IPS-15b (cell line): Measurements from ENCODE around the gene MUC5B.
"Not testable (repeated sequence)": the region's sequence is repeated elsewhere in the genome, so short reads cannot be mapped to it uniquely, and the experiment has no call there.

ENCODE experiments used
- H3K27me3 ChIP-seq: one replicate; pipeline ENCODE4 v1.6.1; 2013; ENCODE audit warnings: low read length; ENCODE audit not compliant: control insufficient read depth, insufficient read depth
- H3K36me3 ChIP-seq: one replicate; pipeline ENCODE4 v1.6.1; 2013; ENCODE audit warnings: low read length; ENCODE audit not compliant: control insufficient read depth, insufficient read depth
- H3K4me1 ChIP-seq: one replicate; pipeline ENCODE4 v1.6.1; 2013; ENCODE audit warnings: mild to moderate bottlenecking, low read length; ENCODE audit not compliant: control insufficient read depth, insufficient read depth
- H3K4me3 ChIP-seq: one replicate; pipeline ENCODE4 v1.5.1; 2013; ENCODE audit warnings: low read depth, low read length
- H3K9ac ChIP-seq: one replicate; pipeline ENCODE4 v1.6.1; 2013; ENCODE audit warnings: low read depth, mild to moderate bottlenecking, low read length
- H3K9me3 ChIP-seq: one replicate; pipeline ENCODE4 v1.6.1; 2013; ENCODE audit warnings: mild to moderate bottlenecking, low read length; ENCODE audit not compliant: control insufficient read depth, insufficient read depth

MUC5B gene

GRCh38 chr11:1180171-1180570 is 42.7 kb upstream of the MUC5B start:
- Histone ChIP-seq H3K9ac (no peak overlapping the region), H3K9me3 (no peaks in the 10 kb centered on the region), H3K4me1 (no peaks in the 10 kb centered on the region), H3K4me3 (no peak overlapping the region), H3K36me3 (no peaks in the 10 kb centered on the region), H3K27me3 (no peaks in the 10 kb centered on the region)

GRCh38 chr11:1180947-1181391 is 41.9 kb upstream of the MUC5B start:
- peaks cover 2% of the 10 kb centered on the region for H3K9me3 ChIP-seq
- H3K4me1 ChIP-seq: no peaks in the 10 kb centered on the region
- H3K4me3 ChIP-seq: no peak overlapping the region
- no peak overlapping the region for H3K9ac ChIP-seq
- no peaks in the 10 kb centered on the region for H3K27me3 ChIP-seq
- no peaks in the 10 kb centered on the region for H3K36me3 ChIP-seq

GRCh38 chr11:1181420-1181819 is 41.4 kb upstream of the MUC5B start:
- Histone ChIP-seq H3K9ac (no peak overlapping the region), H3K27me3 (peaks cover 2% of the 10 kb centered on the region), H3K4me1 (no peaks in the 10 kb centered on the region), H3K36me3 (no peaks in the 10 kb centered on the region), H3K9me3 (peaks cover 2% of the 10 kb centered on the region), H3K4me3 (no peak overlapping the region)

- Histone ChIP-seq H3K4me1 (no peaks in the 10 kb centered on the region), H3K27me3 (peaks cover 2% of the 10 kb centered on the region), H3K36me3 (no peaks in the 10 kb centered on the region), H3K4me3 (no peak overlapping the region), H3K9ac (no peak overlapping the region), H3K9me3 (peaks cover 2% of the 10 kb centered on the region)
Observed at GRCh38 chr11:1181853-1182535, 40.9 kb upstream of the MUC5B start.

GRCh38 chr11:1184139-1184538 is 38.7 kb upstream of the MUC5B start:
- not testable (repeated sequence) for H3K4me3 ChIP-seq, H3K27me3 ChIP-seq, H3K36me3 ChIP-seq, H3K9ac ChIP-seq, H3K4me1 ChIP-seq, H3K9me3 ChIP-seq

GRCh38 chr11:1188451-1189130 is 34.3 kb upstream of the MUC5B start:
- not testable (repeated sequence) for H3K27me3 ChIP-seq, H3K4me3 ChIP-seq, H3K9me3 ChIP-seq, H3K4me1 ChIP-seq, H3K9ac ChIP-seq, H3K36me3 ChIP-seq

- H3K9ac ChIP-seq, H3K4me3 ChIP-seq, H3K4me1 ChIP-seq, H3K27me3 ChIP-seq, H3K36me3 ChIP-seq, H3K9me3 ChIP-seq: not testable (repeated sequence)
Observed at GRCh38 chr11:1189816-1190215, 33.0 kb upstream of the MUC5B start.

- H3K4me1 ChIP-seq, H3K36me3 ChIP-seq, H3K4me3 ChIP-seq, H3K27me3 ChIP-seq, H3K9ac ChIP-seq, H3K9me3 ChIP-seq: not testable (repeated sequence)
Observed at GRCh38 chr11:1191786-1192470, 30.9 kb upstream of the MUC5B start.

- no peaks in the 10 kb centered on the region for H3K27me3 ChIP-seq
- no peaks in the 10 kb centered on the region for H3K36me3 ChIP-seq
- no peak overlapping the region for H3K4me3 ChIP-seq
- H3K9ac ChIP-seq: no peak overlapping the region
- H3K9me3 ChIP-seq: no peaks in the 10 kb centered on the region
- H3K4me1 ChIP-seq: no peaks in the 10 kb centered on the region
Observed at GRCh38 chr11:1192741-1193325, 30.0 kb upstream of the MUC5B start.

GRCh38 chr11:1193326-1194230 is 29.3 kb upstream of the MUC5B start:
- Histone ChIP-seq H3K36me3 (no peaks in the 10 kb centered on the region), H3K9me3 (no peaks in the 10 kb centered on the region), H3K4me3 (no peak overlapping the region), H3K9ac (no peak overlapping the region), H3K27me3 (no peaks in the 10 kb centered on the region), H3K4me1 (no peaks in the 10 kb centered on the region)

GRCh38 chr11:1194231-1194976 is 28.5 kb upstream of the MUC5B start:
- Histone ChIP-seq H3K4me3 (no peak overlapping the region), H3K9ac (no peak overlapping the region), H3K36me3 (no peaks in the 10 kb centered on the region), H3K4me1 (no peaks in the 10 kb centered on the region), H3K27me3 (no peaks in the 10 kb centered on the region), H3K9me3 (no peaks in the 10 kb centered on the region)
